Neutrophil (primary cell): ENCODE results near the gene LPCAT1.

Experiments used
- H3K27ac ChIP-seq: fragments of 200-600 bp; sonication (generic); 2 replicates; pipeline ENCODE4 v1.5.1; 2016; ENCODE audit warnings: mild to moderate bottlenecking, moderate library complexity
- H3K27me3 ChIP-seq: fragments of 200-600 bp; sonication (generic); 2 replicates; pipeline ENCODE4 v1.6.0; 2016; ENCODE audit warnings: mild to moderate bottlenecking
- H3K36me3 ChIP-seq: fragments of 200-600 bp; sonication (generic); 2 replicates; pipeline ENCODE4 v1.5.1; 2017
- H3K4me1 ChIP-seq, 2 experiments: fragments of 200-600 bp in 1 of 2; sonication (generic) in 1 of 2; 1 replicate in 1 of 2; 2 replicates in 1 of 2; pipeline versions ENCODE4 v1.5.1 to v1.6.1; 2013 to 2016; ENCODE audit warnings: low read depth in 1 of 2, low read length in 1 of 2, mild to moderate bottlenecking in 1 of 2, moderate library complexity in 1 of 2; ENCODE audit not compliant: control insufficient read depth in 1 of 2, insufficient read depth in 1 of 2
- H3K4me3 ChIP-seq, 2 experiments: fragments of 200-600 bp in 1 of 2; sonication (generic) in 1 of 2; 1 replicate in 1 of 2; 2 replicates in 1 of 2; pipeline ENCODE4 v1.5.1; 2013 to 2016; ENCODE audit warnings: low read depth in 1 of 2, low read length in 1 of 2, mild to moderate bottlenecking in 1 of 2, moderate library complexity in 1 of 2
- H3K9me3 ChIP-seq: fragments of 200-600 bp; sonication (generic); 2 replicates; pipeline ENCODE4 v1.5.1; 2016
- CTCF ChIP-seq: fragments of 200-600 bp; sonication (generic); IDR thresholded peaks from 2 replicates; pipeline ENCODE4 v1.5.1; 2016; ENCODE audit warnings: antibody characterized with exemption

The LPCAT1 gene

GRCh38 chr5:1555011-1555807 is 31.4 kb upstream of the LPCAT1 start:
- Histone ChIP-seq H3K4me1 (no peaks in the 10 kb centered on the region), H3K27me3 (peaks cover 45% of the 10 kb centered on the region)

GRCh38 chr5:1554410-1554967 is 30.7 kb upstream of the LPCAT1 start:
- Histone ChIP-seq H3K36me3 (no peaks in the 10 kb centered on the region), H3K4me3 (no peak overlapping the region), H3K27ac (no peak overlapping the region), H3K9me3 (no peaks in the 10 kb centered on the region), H3K4me1 (no peaks in the 10 kb centered on the region), H3K27me3 (peaks cover 45% of the 10 kb centered on the region)
- TF ChIP-seq CTCF = no peak

More at GRCh38 chr5:1555011-1555807, 31.4 kb upstream of the LPCAT1 start:
- H3K4me3 ChIP-seq = no peak overlapping the region
- no peak overlapping the region for H3K27ac ChIP-seq
- no peak for TF ChIP-seq CTCF
- H3K36me3 ChIP-seq = no peaks in the 10 kb centered on the region
- H3K9me3 ChIP-seq = no peaks in the 10 kb centered on the region

- Histone ChIP-seq H3K27ac (no peak overlapping the region), H3K9me3 (no peaks in the 10 kb centered on the region), H3K36me3 (no peaks in the 10 kb centered on the region), H3K27me3 (peaks cover 46% of the 10 kb centered on the region), H3K4me3 (no peak overlapping the region), H3K4me1 (no peaks in the 10 kb centered on the region)
- no peak for TF ChIP-seq CTCF
Measured at GRCh38 chr5:1553539-1554409, 30.0 kb upstream of the LPCAT1 start.

- H3K36me3 ChIP-seq = no peaks in the 10 kb centered on the region
- H3K27ac ChIP-seq = no peak overlapping the region
- no peak overlapping the region for H3K4me3 ChIP-seq
- no peaks in the 10 kb centered on the region for H3K9me3 ChIP-seq
- no peak for TF ChIP-seq CTCF
- no peaks in the 10 kb centered on the region for H3K4me1 ChIP-seq
- H3K27me3 ChIP-seq = peaks cover 42% of the 10 kb centered on the region
Measured at GRCh38 chr5:1552521-1553255, 28.9 kb upstream of the LPCAT1 start.
